Keratinocyte (primary cell): ENCODE results near the gene ADAMTS9. TPM values are rescaled to one million over a fixed set of nuclear protein-coding genes. Genes with fewer than 3 reads are reported as not detected.

Experiments
- DNase-seq: peaks from one replicate; pipeline ENCODE4 v3.0.0-alpha.2; 2011; ENCODE audit warnings: low read depth, missing footprints, low spot score
- FAIRE-seq: peaks from 2 replicates; lab custom pipeline; 2011; peaks lifted over from hg19 to GRCh38; lab: Jason Lieb, UNC
- H2AFZ ChIP-seq: 2 replicates; pipeline ENCODE4 v1.6.0; 2012; ENCODE audit warnings: low read length, control low read depth, inconsistent platforms; ENCODE audit not compliant: control insufficient read depth
- H3K27ac ChIP-seq: 2 replicates; pipeline ENCODE4 v1.5.1; 2011; ENCODE audit warnings: low read length; ENCODE audit not compliant: control insufficient read depth, insufficient read depth
- H3K27me3 ChIP-seq: 3 replicates; pipeline ENCODE4 v1.6.0; 2011; ENCODE audit warnings: low read length; ENCODE audit not compliant: control insufficient read depth, insufficient read depth; ENCODE audit errors: extremely low read depth
- H3K36me3 ChIP-seq, 2 experiments: 2 replicates in 1 of 2; 3 replicates in 1 of 2; pipeline ENCODE4 v1.5.1; 2011; ENCODE audit warnings: low read length in 2 of 2, mild to moderate bottlenecking in 1 of 2; ENCODE audit not compliant: control insufficient read depth in 2 of 2, insufficient read depth in 2 of 2; ENCODE audit errors: extremely low read depth in 1 of 2
- H3K4me1 ChIP-seq: 3 replicates; pipeline ENCODE4 v1.5.1; 2011; ENCODE audit warnings: low read length; ENCODE audit not compliant: control insufficient read depth, insufficient read depth; ENCODE audit errors: extremely low read depth
- H3K4me2 ChIP-seq: 3 replicates; pipeline ENCODE4 v1.6.0; 2011; ENCODE audit warnings: low read depth, low read length; ENCODE audit not compliant: control insufficient read depth, insufficient read depth; ENCODE audit errors: extremely low read depth
- H3K4me3 ChIP-seq, 3 experiments: fragments of 200-600 bp in 1 of 3; sonication (generic) in 1 of 3; 2 replicates in 2 of 3; 3 replicates in 1 of 3; pipeline ENCODE4 v1.5.1; 2011 to 2016; ENCODE audit warnings: low read length in 3 of 3, mild to moderate bottlenecking in 3 of 3, control low read depth in 2 of 3, inconsistent platforms in 1 of 3, low read depth in 1 of 3, mixed read lengths in 1 of 3, mixed run types in 1 of 3, moderate library complexity in 1 of 3; ENCODE audit not compliant: control insufficient read depth in 2 of 3, insufficient read depth in 2 of 3; ENCODE audit errors: extremely low read depth in 1 of 3
- H3K79me2 ChIP-seq: 2 replicates; pipeline ENCODE4 v1.6.0; 2012; ENCODE audit warnings: low read length; ENCODE audit not compliant: control insufficient read depth, insufficient read depth
- H3K9ac ChIP-seq: 3 replicates; pipeline ENCODE4 v1.6.0; 2011; ENCODE audit warnings: low read length; ENCODE audit not compliant: control insufficient read depth, insufficient read depth; ENCODE audit errors: extremely low read depth
- H3K9me1 ChIP-seq: 3 replicates; pipeline ENCODE4 v1.6.0; 2011; ENCODE audit warnings: low read length; ENCODE audit not compliant: control insufficient read depth, insufficient read depth; ENCODE audit errors: extremely low read depth
- H3K9me3 ChIP-seq: 2 replicates; pipeline ENCODE4 v1.5.1; 2012; ENCODE audit warnings: low read depth, low read length; ENCODE audit not compliant: control insufficient read depth
- H4K20me1 ChIP-seq: 3 replicates; pipeline ENCODE4 v1.6.0; 2011; ENCODE audit warnings: low read length; ENCODE audit not compliant: control insufficient read depth, insufficient read depth; ENCODE audit errors: extremely low read depth
- CTCF ChIP-seq, 3 experiments: IDR thresholded peaks in 1 of 3; conservative IDR thresholded peaks in 1 of 3; optimal IDR thresholded peaks in 1 of 3; 2 replicates in 2 of 3; 3 replicates in 1 of 3; pipeline versions ENCODE3 to v1.5.1; 2011; ENCODE audit warnings: low read length in 3 of 3, mild to moderate bottlenecking in 3 of 3, moderate library complexity in 2 of 3, control low read depth in 1 of 3, inconsistent platforms in 1 of 3; ENCODE audit not compliant: insufficient read depth in 2 of 3; ENCODE audit errors: extremely low read depth in 1 of 3
- EZH2 ChIP-seq: IDR thresholded peaks from one replicate; pipeline ENCODE4 v1.6.1; 2012; ENCODE audit warnings: inconsistent platforms, mild to moderate bottlenecking, low read length, moderate library complexity
- dilution Hi-C: fragments of 300-500 bp; cut with MboI; formaldehyde crosslinking; loops from one replicate; pipeline ENCODE4 v1.7.0; 2020; ENCODE audit warnings: low sequenced_read_pairs; ENCODE audit not compliant: extremely low pct_ligation_motif_present
- polyA plus RNA-seq, 5 experiments: library from polyadenylated mRNA; depleted of rRNA in 3 of 5; stranded (reverse) in 3 of 5; stranded (forward) in 1 of 5; unstranded in 1 of 5; fragments of >200 nt; gene quantifications; 1 replicate in 1 of 5; 2 replicates in 3 of 5; 3 replicates in 1 of 5; pipeline versions ENCODE4 v1.2.1 to v1.2.3, GENCODE V29; 2011 to 2012; ENCODE audit warnings: missing spikeins in 2 of 5, low read depth in 1 of 5, low replicate concordance in 1 of 5

The ADAMTS9 gene
- polyA plus RNA-seq, 1 donor (not counting 4 experiments of a cell fraction or from before 2014, with no cell fraction given): 0.43 TPM

DNA sequence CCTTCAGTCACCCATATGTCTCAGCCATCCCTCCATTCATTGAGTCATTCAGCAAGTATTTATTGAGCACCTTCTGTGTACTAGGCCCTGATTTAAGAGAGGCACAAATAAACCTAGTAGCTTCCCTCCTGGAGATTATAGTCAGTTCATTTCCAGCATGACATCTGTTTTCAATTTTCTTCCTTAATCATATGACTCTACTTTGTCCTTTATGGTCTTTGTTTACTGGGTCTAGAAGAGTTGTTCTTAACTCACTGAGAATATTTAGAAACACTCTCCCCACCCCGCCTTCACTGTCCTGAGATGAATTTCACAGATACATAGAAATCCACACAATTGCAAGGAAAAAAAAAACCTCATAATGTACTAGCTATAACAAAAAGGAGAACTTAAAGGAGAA lies 44.8 kb upstream of the ADAMTS9 start:
- no peaks in the 10 kb centered on the region for H3K4me1 ChIP-seq
- H3K27ac ChIP-seq: no peak overlapping the region
- TF ChIP-seq EZH2: no peak
- no peaks in the 10 kb centered on the region for H4K20me1 ChIP-seq
- H3K4me2 ChIP-seq: no peak overlapping the region
- DNase-seq: no peak
- H3K4me3 ChIP-seq: no peak overlapping the region
- H3K79me2 ChIP-seq: no peaks in the 10 kb centered on the region
- no peaks in the 10 kb centered on the region for H3K36me3 ChIP-seq
- FAIRE-seq: no peak
- no peaks in the 10 kb centered on the region for H3K9me1 ChIP-seq
- H3K9ac ChIP-seq: no peak overlapping the region
- H2AFZ ChIP-seq: no peak overlapping the region
- no peaks in the 10 kb centered on the region for H3K27me3 ChIP-seq
- no peaks in the 10 kb centered on the region for H3K9me3 ChIP-seq
- dilution Hi-C loops: no loop called here

DNA sequence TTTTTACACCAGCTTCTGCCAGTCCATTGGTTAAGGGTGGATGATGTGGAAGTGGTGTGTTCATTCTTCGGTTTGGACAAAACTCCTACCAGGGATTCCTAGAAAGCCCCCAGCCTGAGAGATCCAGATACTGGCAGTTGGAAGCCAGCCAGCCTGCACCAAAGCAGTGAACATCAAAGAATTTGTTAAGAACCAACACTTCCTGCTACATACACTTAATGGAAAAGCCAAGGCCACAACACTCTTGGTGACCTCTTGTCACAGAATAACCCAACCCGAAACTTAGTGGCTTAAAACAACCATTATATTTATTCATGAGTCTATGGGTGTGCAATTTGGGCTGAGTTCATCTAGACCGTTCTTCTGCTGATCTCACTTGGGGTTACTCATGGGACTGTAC lies 42.9 kb upstream of the ADAMTS9 start:
- no peak overlapping the region for H3K27ac ChIP-seq
- no peak overlapping the region for H3K4me2 ChIP-seq
- no peaks in the 10 kb centered on the region for H3K79me2 ChIP-seq
- no peaks in the 10 kb centered on the region for H3K4me1 ChIP-seq
- DNase-seq: no peak
- no peaks in the 10 kb centered on the region for H3K9me1 ChIP-seq
- peaks cover 4% of the 10 kb centered on the region for H3K27me3 ChIP-seq
- FAIRE-seq: no peak
- H2AFZ ChIP-seq: no peak overlapping the region
- no peaks in the 10 kb centered on the region for H4K20me1 ChIP-seq
- no peaks in the 10 kb centered on the region for H3K36me3 ChIP-seq
- no peak overlapping the region for H3K4me3 ChIP-seq
- H3K9ac ChIP-seq: no peak overlapping the region
- no peaks in the 10 kb centered on the region for H3K9me3 ChIP-seq
- no peak for TF ChIP-seq EZH2
- no peak for TF ChIP-seq CTCF (optimal IDR thresholded peaks at IDR 0.05 in 1 of 3, IDR thresholded peaks at IDR 0.05 in 1 of 3, conservative IDR thresholded peaks at IDR 0.05 in 1 of 3; ENCODE audit: extremely low read depth in 1 of 3, insufficient read depth in 2 of 3, low read length in 3 of 3)
- dilution Hi-C loops: no loop called here

- Histone ChIP-seq H3K36me3 (no peaks in the 10 kb centered on the region), H3K4me1 (no peaks in the 10 kb centered on the region), H3K4me2 (no peak overlapping the region), H3K79me2 (no peaks in the 10 kb centered on the region), H3K9ac (no peak overlapping the region), H3K27ac (no peak overlapping the region), H3K4me3 (no peak overlapping the region), H4K20me1 (no peaks in the 10 kb centered on the region), H3K27me3 (peaks cover 4% of the 10 kb centered on the region), H3K9me3 (no peaks in the 10 kb centered on the region), H3K9me1 (no peaks in the 10 kb centered on the region), H2AFZ (no peak overlapping the region)
- DNase-seq (no peak), FAIRE-seq (no peak)
- dilution Hi-C loops: no loop called here
- TF ChIP-seq CTCF (optimal IDR thresholded peaks at IDR 0.05 in 1 of 3, IDR thresholded peaks at IDR 0.05 in 1 of 3, conservative IDR thresholded peaks at IDR 0.05 in 1 of 3; ENCODE audit: extremely low read depth in 1 of 3, insufficient read depth in 2 of 3, low read length in 3 of 3): no peak
- TF ChIP-seq EZH2: no peak
Observed at GRCh38 chr3:64728994-64729393, 41.2 kb upstream of the ADAMTS9 start.
